PC-3 (cell line): ENCODE measurements around the gene KLK13. TPM values are rescaled to one million over a fixed set of nuclear protein-coding genes. Genes with fewer than 3 reads are reported as not detected.

Experiments
- ATAC-seq: fragments of 200-7000 bp; cut with Tn5 transposase; 2 replicates; pipeline ENCODE4 v1.9.1; 2020; ENCODE audit warnings: mild to moderate bottlenecking, moderate library complexity
- BruUV-seq: library from RNA; stranded (reverse); fragments of 400-500 nt; replicated peaks from 2 replicates; lab custom pipeline; 2021; lab: Mats Ljungman, UMichigan
- CTCF ChIA-PET: fragments of 300-600 bp; sonication (Branson Sonifier 250); formaldehyde crosslinking; loops from one replicate; lab custom pipeline; 2022; ENCODE audit warnings: antibody characterized with exemption; lab: Charles Lee
- POLR2A ChIA-PET: fragments of 300-600 bp; sonication (Branson Sonifier 250); formaldehyde crosslinking; loops from one replicate; lab custom pipeline; 2022; ENCODE audit warnings: antibody characterized with exemption; ENCODE audit not compliant: unreplicated experiment; lab: Charles Lee
- DNase-seq: peaks from one replicate; pipeline ENCODE4 v3.0.0-alpha.2; 2015
- H2AFZ ChIP-seq: fragments of 300-600 bp; sonication (generic); 2 replicates; pipeline ENCODE4 v1.6.0; 2016; ENCODE audit warnings: antibody characterized with exemption, low read length
- H3F3A ChIP-seq: fragments of 300-600 bp; sonication (generic); one replicate; pipeline ENCODE4 v1.6.0; 2017; ENCODE audit warnings: antibody characterized with exemption, low read length, control low read depth, mild to moderate bottlenecking; ENCODE audit not compliant: unreplicated experiment
- H3K27ac ChIP-seq: fragments of 300-600 bp; sonication (generic); 2 replicates; pipeline ENCODE4 v1.5.1; 2016; ENCODE audit warnings: mild to moderate bottlenecking, low read length
- H3K27me3 ChIP-seq: fragments of 300-600 bp; sonication (generic); 2 replicates; pipeline ENCODE4 v1.6.1; 2016; ENCODE audit warnings: low read length, mixed read lengths
- H3K36me3 ChIP-seq: fragments of 300-600 bp; sonication (generic); 2 replicates; pipeline ENCODE4 v1.6.1; 2016; ENCODE audit warnings: low read depth, mixed run types, low read length, mixed read lengths
- H3K4me1 ChIP-seq: fragments of 300-600 bp; sonication (generic); 2 replicates; pipeline ENCODE4 v1.5.1; 2016; ENCODE audit warnings: low read length; ENCODE audit not compliant: insufficient read depth
- H3K4me2 ChIP-seq: fragments of 300-600 bp; sonication (generic); 2 replicates; pipeline ENCODE4 v1.6.0; 2016; ENCODE audit warnings: low read length
- H3K4me3 ChIP-seq: fragments of 300-600 bp; sonication (generic); 2 replicates; pipeline ENCODE4 v1.5.1; 2016; ENCODE audit warnings: mild to moderate bottlenecking, low read length, mixed read lengths
- H3K79me2 ChIP-seq: fragments of 300-600 bp; sonication (generic); 2 replicates; pipeline ENCODE4 v1.6.1; 2017; ENCODE audit warnings: low read length, mixed read lengths
- H3K9ac ChIP-seq: fragments of 300-600 bp; sonication (generic); 2 replicates; pipeline ENCODE4 v1.6.0; 2016; ENCODE audit warnings: mild to moderate bottlenecking, low read length
- H3K9me2 ChIP-seq: fragments of 300-600 bp; sonication (generic); replicated peaks from 2 replicates; pipeline ENCODE4 v1.6.1; 2016; ENCODE audit warnings: mixed run types, low read length, mixed read lengths
- H3K9me3 ChIP-seq: fragments of 300-600 bp; sonication (generic); 2 replicates; pipeline ENCODE4 v1.6.1; 2016; ENCODE audit warnings: low read length, mixed read lengths
- H4K20me1 ChIP-seq: fragments of 300-600 bp; sonication (generic); 2 replicates; pipeline ENCODE4 v1.6.1; 2016; ENCODE audit warnings: low read length, mixed read lengths
- CTCF ChIP-seq: fragments of 300-600 bp; sonication (generic); conservative IDR thresholded peaks from 2 replicates; pipeline ENCODE4 v1.5.1; 2017; ENCODE audit warnings: antibody characterized with exemption, low read depth, mild to moderate bottlenecking, low read length
- EZH2 ChIP-seq: fragments of 300-600 bp; sonication (generic); IDR thresholded peaks from one replicate; pipeline ENCODE4 v1.6.1; 2017; ENCODE audit warnings: antibody characterized with exemption, mild to moderate bottlenecking, low read length; ENCODE audit not compliant: unreplicated experiment
- EZH2phosphoT487 ChIP-seq: fragments of 300-600 bp; sonication (generic); IDR thresholded peaks from 2 replicates; pipeline ENCODE4 v1.6.1; 2018; ENCODE audit warnings: mild to moderate bottlenecking, antibody characterized with exemption, low read length, borderline replicate concordance
- intact Hi-C: fragments of 100-400 bp; cut with micrococcal nuclease; formaldehyde crosslinking; loops from 2 replicates; pipeline ENCODE4 v1.9.0; 2023
- total RNA-seq: library from RNA; depleted of rRNA; stranded (reverse); fragments of >200 nt; gene quantifications from 2 replicates; pipeline ENCODE4 v1.2.3, GENCODE V29; 2014

KLK13 gene
- total RNA-seq, 1 experiment from 2014 or later = not detected

GRCh38 chr19:51078731-51079130 is 13.8 kb upstream of the KLK13 start:
- no peak for ATAC-seq
- ChIA-PET POLR2A (no interaction called here), CTCF (interaction anchor here (0.6 kb wide), 1 partner anchor 18 kb away, joined by 3 read pairs; no protein-coding TSS in a partner anchor)
- no peak overlapping the region for H3K4me2 ChIP-seq
- H3K79me2 ChIP-seq = no peaks in the 10 kb centered on the region
- no peaks in the 10 kb centered on the region for H3K36me3 ChIP-seq
- intact Hi-C loops = no loop called here
- TF ChIP-seq CTCF = no peak
- TF ChIP-seq EZH2phosphoT487 = no peak
- no peak for TF ChIP-seq EZH2
- no peaks in the 10 kb centered on the region for H3K27me3 ChIP-seq
- H3K4me3 ChIP-seq = no peak overlapping the region
- H3K9me3 ChIP-seq = peaks cover 6% of the 10 kb centered on the region
- BruUV-seq = no TSS peak
- no peak overlapping the region for H2AFZ ChIP-seq
- H3K9ac ChIP-seq = no peak overlapping the region
- no peak for DNase-seq
- H3K4me1 ChIP-seq = no peaks in the 10 kb centered on the region
- no peaks in the 10 kb centered on the region for H3F3A ChIP-seq
- no peaks in the 10 kb centered on the region for H4K20me1 ChIP-seq
- H3K9me2 ChIP-seq = no peaks in the 10 kb centered on the region
- H3K27ac ChIP-seq = no peak overlapping the region

GRCh38 chr19:51078104-51078503 is 13.2 kb upstream of the KLK13 start:
- no TSS peak for BruUV-seq
- no peaks in the 10 kb centered on the region for H3K4me1 ChIP-seq
- H3K4me2 ChIP-seq = no peak overlapping the region
- ATAC-seq (no peak), DNase-seq (no peak)
- TF ChIP-seq EZH2 (no peak), CTCF (no peak), EZH2phosphoT487 (no peak)
- H2AFZ ChIP-seq = no peak overlapping the region
- H3F3A ChIP-seq = no peaks in the 10 kb centered on the region
- no peak overlapping the region for H3K9ac ChIP-seq
- H3K9me2 ChIP-seq = no peaks in the 10 kb centered on the region
- H3K4me3 ChIP-seq = no peak overlapping the region
- no peaks in the 10 kb centered on the region for H3K79me2 ChIP-seq
- no peak overlapping the region for H3K27ac ChIP-seq
- intact Hi-C loops = no loop called here
- peaks cover 7% of the 10 kb centered on the region for H3K9me3 ChIP-seq
- no peaks in the 10 kb centered on the region for H3K36me3 ChIP-seq
- H3K27me3 ChIP-seq = no peaks in the 10 kb centered on the region
- no peaks in the 10 kb centered on the region for H4K20me1 ChIP-seq
- ChIA-PET POLR2A (no interaction called here), CTCF (interaction anchor here (0.6 kb wide), 1 partner anchor 18 kb away, joined by 3 read pairs; no protein-coding TSS in a partner anchor)

DNA sequence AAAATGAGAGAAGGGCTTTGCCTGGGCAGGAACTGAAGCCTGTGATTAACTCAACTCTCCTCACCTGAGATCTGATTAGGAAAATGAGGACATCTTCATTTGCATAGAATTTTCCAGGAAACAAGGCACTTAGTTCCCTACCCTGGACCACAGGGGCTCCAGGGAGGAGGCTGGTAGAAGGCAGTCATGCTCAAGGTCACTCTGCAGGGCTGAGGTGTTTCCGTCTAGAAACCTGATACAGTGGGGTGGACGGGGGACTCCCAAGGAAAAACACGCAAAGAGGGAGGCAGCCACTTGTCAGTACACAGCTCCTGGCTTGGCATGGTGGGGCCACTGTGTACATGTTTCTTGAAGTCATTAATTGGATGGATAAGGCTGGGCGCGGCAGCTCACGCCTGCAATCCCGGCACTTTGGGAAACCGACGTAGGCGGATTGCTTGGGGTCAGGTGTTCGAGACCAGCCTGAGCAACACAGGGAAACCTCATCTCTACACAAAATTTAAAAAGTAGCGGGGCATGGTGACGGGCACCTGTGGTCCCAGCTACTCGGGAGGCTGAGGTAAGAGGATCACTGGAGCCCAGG is 11.8 kb upstream of the KLK13 start:
- BruUV-seq = no TSS peak
- Histone ChIP-seq H3K79me2 (no peaks in the 10 kb centered on the region), H3F3A (no peaks in the 10 kb centered on the region), H3K4me2 (no peak overlapping the region), H3K36me3 (no peaks in the 10 kb centered on the region), H3K9ac (no peak overlapping the region), H3K4me3 (no peak overlapping the region), H4K20me1 (no peaks in the 10 kb centered on the region), H3K27ac (no peak overlapping the region), H3K4me1 (0 out of 2 replicates have a peak, but pooled peaks cover 2% of the 10 kb centered on the region), H3K9me2 (no peaks in the 10 kb centered on the region), H3K9me3 (peaks cover 7% of the 10 kb centered on the region), H3K27me3 (no peaks in the 10 kb centered on the region), H2AFZ (no peak overlapping the region)
- ChIA-PET POLR2A (interaction anchor here (0.6 kb wide), 1 partner anchor 359 kb away, joined by 3 read pairs; no protein-coding TSS in a partner anchor), CTCF (interaction anchor here (0.9 kb wide), 1 partner anchor 60 kb away, joined by 3 read pairs; no protein-coding TSS in a partner anchor)
- DNase-seq = no peak
- ATAC-seq = no peak
- intact Hi-C loops = no loop called here
- TF ChIP-seq EZH2phosphoT487 (no peak), EZH2 (no peak), CTCF (no peak)
